LHCN-M2 (cell line): ENCODE measurements around the gene LAD1. TPM values are rescaled to one million over a fixed set of nuclear protein-coding genes. Genes with fewer than 3 reads are reported as not detected.

ENCODE experiments used
- DNase-seq: peaks from one replicate; pipeline ENCODE4 v3.0.0-alpha.2; 2012; ENCODE audit warnings: low read depth
- total RNA-seq: library from RNA; depleted of rRNA; stranded (reverse); fragments of >200 nt; gene quantifications from 2 replicates; pipeline ENCODE4 v1.2.3, GENCODE V29; 2014

Gene LAD1
- total RNA-seq, 1 experiment from 2014 or later: 2.2 TPM

GRCh38 chr1:201391651-201392511, 7.2 kb downstream of the LAD1 start:
- DNase-seq: peak; percentile 51

GRCh38 chr1:201391225-201391624, 7.9 kb downstream of the LAD1 start:
- no peak for DNase-seq

DNA sequence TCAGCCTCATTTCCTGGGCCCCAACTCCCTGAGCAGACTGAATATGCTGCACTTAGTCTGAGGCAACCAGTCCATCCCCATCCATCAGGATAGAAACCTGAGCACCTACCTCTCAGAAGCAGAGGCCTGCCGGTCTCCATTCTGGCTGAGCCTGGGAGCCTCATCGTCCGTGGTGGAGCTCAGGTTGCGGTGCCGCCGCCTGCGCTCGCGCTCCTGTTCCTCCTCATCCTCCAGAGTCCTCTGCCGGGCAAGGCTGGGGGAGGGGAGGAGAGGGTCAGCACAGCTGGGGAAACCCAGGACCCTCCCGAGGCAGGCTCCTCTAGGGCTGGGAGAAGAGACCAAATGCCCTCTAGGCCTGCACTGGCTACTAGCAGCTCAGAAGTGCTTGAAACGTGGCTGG, 10.1 kb downstream of the LAD1 start:
- no peak for DNase-seq

DNA sequence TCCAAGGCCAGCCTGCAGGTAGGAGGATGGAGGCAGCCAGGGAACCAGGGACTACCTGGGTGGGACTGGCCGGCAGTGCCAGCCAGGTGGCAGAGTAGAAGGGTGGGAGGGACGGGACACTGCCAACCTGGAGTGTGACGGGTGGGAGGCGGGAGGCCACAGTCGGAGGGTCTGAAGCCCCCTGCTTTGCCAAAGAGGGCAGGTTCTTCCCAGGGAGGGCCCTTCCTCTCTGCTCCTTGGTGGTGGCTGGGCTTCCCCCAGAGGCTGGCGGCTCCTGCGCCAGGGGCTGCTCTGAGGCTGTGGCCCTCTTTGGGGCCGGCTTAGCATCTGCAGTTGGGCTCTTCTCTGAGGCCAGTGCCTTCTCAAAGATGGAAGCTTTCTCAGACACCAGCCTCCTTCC, 12.9 kb downstream of the LAD1 start:
- DNase-seq: no peak

DNA sequence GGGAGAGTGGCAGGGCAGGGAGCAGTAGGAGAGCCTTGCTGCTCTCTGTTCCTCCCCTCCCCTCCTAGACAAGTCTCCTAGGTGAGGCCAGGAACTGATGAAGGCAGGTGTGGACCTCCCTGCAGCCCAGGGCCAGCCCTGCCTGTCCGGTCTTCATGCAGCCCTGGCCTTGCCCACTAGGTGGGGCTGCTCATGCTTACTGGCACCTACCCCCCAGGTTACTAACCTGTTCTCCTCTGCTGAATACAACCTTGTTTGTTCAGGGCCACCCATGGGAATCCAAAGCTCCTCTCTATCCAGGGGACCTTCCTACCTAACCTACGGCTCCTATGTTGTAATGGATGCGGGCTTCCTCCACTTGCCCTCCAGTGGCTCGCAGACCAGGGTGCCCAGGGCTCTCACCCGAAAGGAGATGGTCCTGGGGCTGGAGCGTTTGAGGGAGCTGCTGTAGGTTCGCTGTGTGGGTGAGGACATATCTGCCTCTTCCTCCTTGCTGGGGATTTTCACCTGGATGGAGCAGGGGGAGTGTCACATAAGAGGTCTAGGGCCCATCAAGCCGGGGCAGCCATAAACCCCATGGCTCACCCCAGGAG, 13.7 kb downstream of the LAD1 start:
- peak; percentile 33 for DNase-seq

- DNase-seq: no peak
Measured at GRCh38 chr1:201384406-201384782, 14.7 kb downstream of the LAD1 start.

- peak; percentile 97 for DNase-seq
Measured at GRCh38 chr1:201383647-201384405, 15.3 kb downstream of the LAD1 start.

- DNase-seq: no peak
Measured at GRCh38 chr1:201381130-201381529, 18.0 kb downstream of the LAD1 start.

GRCh38 chr1:201379733-201380242, 19.3 kb downstream of the LAD1 start:
- DNase-seq: no peak

DNA sequence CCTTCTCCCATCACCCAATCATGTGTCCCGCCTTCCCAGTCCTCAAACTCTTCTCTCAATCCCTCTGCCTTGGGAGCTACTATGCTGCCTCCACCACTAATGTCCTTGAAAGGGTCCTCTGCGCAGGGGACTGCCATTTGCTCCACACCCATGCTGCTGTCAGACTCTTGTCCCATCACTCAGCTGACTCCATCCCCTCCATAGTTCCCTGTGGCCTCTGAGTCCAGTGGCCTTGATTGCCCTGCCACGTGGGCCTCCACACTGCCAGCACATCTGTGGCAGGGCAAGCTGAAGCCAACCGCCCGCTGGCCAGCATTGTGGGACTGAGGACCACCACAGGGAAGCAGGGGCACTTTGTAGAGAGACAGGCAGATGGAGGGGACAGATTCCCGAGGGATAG, 20.3 kb downstream of the LAD1 start:
- no peak for DNase-seq

DNA sequence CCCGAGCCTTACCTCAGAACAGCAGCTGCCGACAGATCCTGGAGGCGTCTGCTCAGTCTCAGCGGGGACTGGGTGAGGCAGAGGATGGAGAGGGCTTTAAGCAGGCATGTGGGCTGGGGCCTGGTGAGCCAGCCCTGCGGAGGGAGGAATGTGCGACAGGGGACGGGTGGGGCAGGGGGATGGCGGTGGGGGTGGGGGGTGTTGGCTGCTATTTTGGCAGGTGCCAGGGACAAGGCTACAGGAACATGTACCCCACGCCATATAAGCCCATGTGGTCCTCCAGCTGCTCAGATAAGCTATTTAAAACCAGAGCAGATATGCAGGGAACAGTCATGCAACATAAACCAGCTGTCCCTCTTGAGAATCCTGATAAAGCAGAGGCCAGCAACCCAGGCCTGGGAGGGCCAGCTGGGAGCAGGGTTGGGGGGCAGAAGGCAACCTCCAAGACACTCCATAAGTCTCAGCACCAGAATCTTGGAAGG, 21.5 kb downstream of the LAD1 start, which contains the start of gene TNNT2:
Gene TNNT2, minus strand, starts transcription at position 70 of the 482 bp plus-strand sequence. CDS start 4,426 bp downstream, outside the sequence.
- peak; percentile 85 for DNase-seq

DNA sequence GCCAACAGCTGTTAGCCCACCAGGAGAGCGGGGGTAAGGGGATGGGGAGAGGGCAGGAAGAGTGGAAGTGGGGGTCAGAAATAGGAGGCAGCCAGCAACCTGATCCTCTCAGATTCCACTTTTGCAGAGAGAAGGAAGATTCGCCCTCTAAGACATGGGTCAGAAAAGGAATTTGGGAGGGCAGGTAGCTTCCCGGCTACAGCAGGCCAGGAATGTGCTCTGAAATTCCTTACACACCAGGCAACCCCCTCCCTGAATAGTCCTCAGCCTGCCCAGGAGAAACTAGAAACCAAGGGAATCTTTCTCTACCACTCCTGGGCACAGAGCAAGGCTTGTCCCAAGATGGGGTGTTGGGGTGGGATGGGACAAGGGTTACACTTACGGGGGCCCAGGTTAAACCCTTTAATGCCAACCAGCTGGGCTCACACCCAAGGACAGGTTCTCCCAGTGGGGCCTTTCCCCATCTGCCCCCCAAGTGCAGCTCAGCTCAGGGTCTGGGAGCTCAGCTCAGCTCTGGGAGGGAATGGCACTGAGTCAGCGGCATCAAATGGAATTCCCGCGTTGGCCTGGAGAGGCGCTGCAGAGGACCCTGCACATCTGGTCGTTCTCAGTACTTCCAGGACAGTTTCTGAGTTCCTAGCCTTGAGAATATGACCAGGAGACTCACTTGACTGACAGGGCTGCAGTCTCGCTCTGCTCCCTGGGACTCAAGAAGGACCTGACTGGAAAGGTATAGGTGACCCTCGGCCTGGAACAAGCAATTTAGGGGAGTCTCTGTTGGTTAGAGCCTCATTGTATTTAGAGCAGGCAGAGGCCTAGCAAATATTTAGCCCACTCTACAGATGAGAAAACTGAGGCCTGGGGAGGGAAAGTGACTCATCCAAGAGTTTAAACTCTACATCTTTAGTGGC, 22.4 kb downstream of the LAD1 start:
- DNase-seq: peak; percentile 61

- no peak for DNase-seq
Measured at GRCh38 chr1:201376107-201376463, 23.0 kb downstream of the LAD1 start.

DNA sequence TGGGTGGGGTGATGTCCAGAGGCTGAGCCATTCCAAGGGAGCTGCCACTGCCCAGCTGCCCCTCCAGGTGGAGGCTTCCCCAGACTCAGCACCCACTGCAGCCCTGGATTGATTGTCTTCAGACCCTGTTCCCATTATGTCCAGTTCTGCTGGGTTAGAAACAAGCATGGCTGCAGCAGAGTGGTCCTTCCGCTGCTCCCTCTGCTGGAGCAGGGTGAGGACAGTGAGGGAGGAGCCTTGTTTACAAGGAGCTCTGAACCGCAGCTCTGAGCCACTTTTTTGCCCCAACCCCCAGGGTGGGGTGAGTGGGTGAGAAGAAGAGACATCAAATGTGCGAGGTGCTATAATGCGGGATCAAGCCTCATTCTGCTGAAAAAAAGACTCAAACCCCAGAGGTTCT, 24.0 kb downstream of the LAD1 start:
- no peak for DNase-seq

DNA sequence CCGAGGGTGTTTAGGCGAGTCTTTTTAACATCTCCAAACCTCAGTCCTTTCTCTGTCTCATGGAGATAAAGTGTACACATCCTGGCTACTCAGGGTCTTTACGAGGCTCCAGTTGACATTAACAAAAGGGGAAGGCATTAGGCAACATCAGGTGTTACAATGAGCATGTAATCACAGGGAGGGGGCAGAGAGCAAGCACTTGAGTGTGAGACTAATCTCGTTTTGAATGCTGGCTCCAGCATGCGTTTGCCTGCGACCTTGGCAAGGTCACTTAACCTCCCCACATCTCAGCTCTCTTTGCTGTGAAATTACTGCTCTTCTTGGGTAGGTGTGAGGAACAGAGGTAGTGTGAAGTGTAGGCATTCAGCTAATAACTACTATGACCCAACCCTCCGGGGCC, 24.8 kb downstream of the LAD1 start:
- DNase-seq: no peak

DNA sequence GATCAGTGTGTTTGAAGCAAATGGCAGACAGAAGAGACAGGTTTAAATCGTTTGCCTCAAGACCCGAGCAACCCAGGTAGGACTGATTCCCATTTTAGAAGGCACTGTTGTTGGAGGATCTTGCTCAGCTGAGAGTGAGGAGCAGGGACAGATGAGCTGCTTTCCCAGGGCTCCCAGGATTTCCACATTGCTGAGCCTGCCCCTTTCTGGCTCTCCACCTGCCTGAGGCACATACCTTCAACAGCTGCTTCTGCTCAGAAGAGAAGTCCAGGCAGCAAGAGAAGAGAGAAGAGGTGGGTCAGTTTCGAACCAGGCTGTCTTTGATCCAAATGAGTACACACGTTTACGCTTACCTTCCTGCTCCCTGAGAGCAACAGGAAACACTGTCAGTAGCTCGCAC, 27.3 kb downstream of the LAD1 start:
- DNase-seq: no peak

DNA sequence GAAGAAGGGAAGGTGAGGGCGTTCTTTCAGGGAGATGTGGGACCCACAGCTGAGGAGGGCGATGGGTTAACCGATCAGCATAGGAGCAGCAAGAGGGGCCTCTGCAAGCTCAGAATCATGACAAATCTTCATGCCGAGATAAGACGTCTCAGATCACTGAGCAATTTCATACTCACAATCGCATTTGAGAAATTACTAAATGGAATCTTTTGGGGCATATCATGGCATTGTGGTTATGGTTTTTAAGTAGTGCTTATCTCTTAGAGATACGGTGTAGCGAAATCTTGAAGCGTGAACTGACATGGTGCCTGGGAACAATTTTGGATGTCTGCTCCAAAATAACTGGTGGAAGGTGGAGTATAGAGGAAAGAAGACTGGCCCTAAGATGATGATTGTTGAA, 27.8 kb downstream of the LAD1 start:
- no peak for DNase-seq

- DNase-seq: no peak
Measured at GRCh38 chr1:201370500-201370899, 28.6 kb downstream of the LAD1 start.

DNA sequence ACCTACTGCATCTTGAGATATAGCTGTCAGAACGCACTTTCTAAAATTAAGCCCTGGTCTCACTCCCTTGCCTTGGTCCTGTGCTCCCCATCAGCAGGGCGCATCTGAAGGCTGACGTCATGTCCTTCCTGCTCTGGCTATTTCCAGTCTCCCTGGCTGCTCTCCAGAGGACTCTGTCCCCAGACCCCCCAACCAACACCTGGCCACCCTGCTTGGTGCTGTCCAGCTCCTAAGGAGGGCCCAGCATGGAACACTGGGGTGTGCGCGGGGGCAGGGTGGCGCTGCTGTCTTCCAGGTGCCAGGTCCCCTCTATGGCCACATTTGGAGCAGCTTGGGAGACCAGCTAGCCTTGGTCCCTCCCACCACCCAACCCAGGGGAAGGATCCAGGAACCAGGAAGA, 29.9 kb downstream of the LAD1 start:
- DNase-seq: no peak

GRCh38 chr1:201366696-201367095, 32.4 kb downstream of the LAD1 start:
- DNase-seq: no peak

DNA sequence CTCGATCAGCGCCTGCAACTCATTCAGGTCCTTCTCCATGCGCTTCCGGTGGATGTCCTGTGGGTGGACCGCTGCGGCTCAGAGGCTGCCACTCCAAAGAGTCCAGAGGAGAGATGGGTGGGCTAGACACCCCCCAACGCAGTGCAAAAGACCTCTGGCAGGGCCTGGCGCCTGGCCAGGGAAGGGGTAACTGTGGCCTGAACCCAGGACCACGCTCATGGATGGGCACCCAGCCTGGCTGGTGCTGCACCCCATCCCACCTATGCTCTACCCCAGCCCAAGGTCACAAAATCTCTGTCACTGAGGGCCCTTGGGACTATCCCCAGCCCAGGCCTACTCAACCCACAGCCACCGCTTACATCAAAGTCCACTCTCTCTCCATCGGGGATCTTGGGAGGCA, 33.9 kb downstream of the LAD1 start:
- DNase-seq: no peak
